A549 (cell line): ENCODE measurements around the gene PXYLP1. TPM values are rescaled to one million over a fixed set of nuclear protein-coding genes. Genes with fewer than 3 reads are reported as not detected.

ENCODE experiments used
- ATAC-seq, 2 experiments: fragments of 200-7000 bp in 1 of 2; fragments of >200 bp in 1 of 2; cut with Nextera tagmentation in 1 of 2; cut with Tn5 transposase in 1 of 2; 3 replicates each; pipeline versions ENCODE4 v1.8.0 to v1.9.1; 2018 to 2020; ENCODE audit warnings: mild to moderate bottlenecking in 1 of 2, moderate library complexity in 1 of 2
- CTCF ChIA-PET: fragments of 300-600 bp; sonication (Branson Sonifier 250); formaldehyde crosslinking; extraction: SDS; loops from one replicate; lab custom pipeline; 2021; ENCODE audit warnings: antibody characterized with exemption, inconsistent platforms; lab: Yijun Ruan, JAX
- POLR2A ChIA-PET: fragments of 350-600 bp; formaldehyde crosslinking; extraction: SDS; loops from one replicate; lab custom pipeline; 2021; ENCODE audit warnings: antibody characterized with exemption, inconsistent platforms; lab: Yijun Ruan, JAX
- DNase-seq, 2 experiments: peaks; one replicate each; pipeline versions ENCODE4 v3.0.0 to v3.0.0-alpha.2; 2011 to 2016; ENCODE audit warnings: low read depth in 1 of 2, low spot score in 1 of 2
- FAIRE-seq: peaks from 2 replicates; lab custom pipeline; 2011; peaks lifted over from hg19 to GRCh38; lab: Jason Lieb, UNC
- H3K27ac ChIP-seq, 2 experiments: fragments of >200 bp; sonication (Bioruptor Twin); formaldehyde crosslinking; 3 replicates each; pipeline ENCODE4 v1.5.1; 2016 to 2017
- H3K4me1 ChIP-seq: fragments of >200 bp; sonication (Bioruptor Twin); formaldehyde crosslinking; 3 replicates; pipeline ENCODE4 v1.6.1; 2016
- H3K4me2 ChIP-seq: fragments of >200 bp; sonication (Bioruptor Twin); formaldehyde crosslinking; 3 replicates; pipeline ENCODE4 v1.6.1; 2016
- H3K4me3 ChIP-seq: fragments of >200 bp; sonication (Bioruptor Twin); formaldehyde crosslinking; 3 replicates; pipeline ENCODE4 v1.5.1; 2016
- H3K9me3 ChIP-seq: fragments of >200 bp; sonication (Bioruptor Twin); formaldehyde crosslinking; 3 replicates; pipeline ENCODE4 v1.6.1; 2016
- BHLHE40 ChIP-seq: IDR thresholded peaks from 2 replicates; pipeline ENCODE4 v1.6.1; 2012; ENCODE audit warnings: low read depth, low read length, inconsistent platforms
- CEBPB ChIP-seq, 2 experiments: fragments of >200 bp in 1 of 2; sonication (Bioruptor Twin) in 1 of 2; formaldehyde crosslinking in 1 of 2; IDR thresholded peaks; 2 replicates each; pipeline ENCODE4 v1.6.1; 2012 to 2016
- CHD4 ChIP-seq: fragments of 200-600 bp; sonication (generic); IDR thresholded peaks from 2 replicates; pipeline ENCODE4 v1.6.1; 2016; ENCODE audit warnings: antibody characterized with exemption, mild to moderate bottlenecking, borderline replicate concordance
- E2F6 ChIP-seq: IDR thresholded peaks from 2 replicates; pipeline ENCODE4 v1.6.1; 2012; ENCODE audit warnings: low read depth, borderline replicate concordance
- EHF ChIP-seq: fragments of 250-450 bp; sonication (Bioruptor Pico); IDR thresholded peaks from 2 replicates; pipeline ENCODE4 v1.5.0; 2020; ENCODE audit warnings: mild to moderate bottlenecking
- ELK1 ChIP-seq: fragments of 150-350 bp; IDR thresholded peaks from 2 replicates; pipeline ENCODE4 v1.6.1; 2014; ENCODE audit warnings: low read depth, mild to moderate bottlenecking, low read length
- EP300 ChIP-seq, 2 experiments: fragments of >200 bp; sonication (Bioruptor Twin); formaldehyde crosslinking; IDR thresholded peaks; 2 replicates in 1 of 2; 3 replicates in 1 of 2; pipeline ENCODE4 v1.6.1; 2016 to 2017
- ESRRA ChIP-seq: fragments of 150-350 bp; IDR thresholded peaks from 2 replicates; pipeline ENCODE4 v1.6.1; 2014; ENCODE audit warnings: mild to moderate bottlenecking, low read length, borderline replicate concordance
- FOSB ChIP-seq: fragments of 250-450 bp; sonication (Bioruptor Pico); IDR thresholded peaks from 2 replicates; pipeline ENCODE4 v1.5.0; 2020; ENCODE audit warnings: mild to moderate bottlenecking, moderate library complexity
- FOSL2 ChIP-seq, 2 experiments: fragments of 450-650 bp in 1 of 2; fragments of >200 bp in 1 of 2; sonication (Bioruptor Twin) in 1 of 2; formaldehyde crosslinking; IDR thresholded peaks; 2 replicates each; pipeline versions ENCODE4 v1.5.0 to v1.6.1; 2016 to 2020; ENCODE audit warnings: mild to moderate bottlenecking in 1 of 2, moderate library complexity in 1 of 2
- FOXS1 ChIP-seq: fragments of 250-450 bp; sonication (Bioruptor Pico); IDR thresholded peaks from 2 replicates; pipeline ENCODE4 v1.5.0; 2020; ENCODE audit warnings: mild to moderate bottlenecking, moderate library complexity
- HEYL ChIP-seq: fragments of 250-450 bp; sonication (Bioruptor Pico); IDR thresholded peaks from 2 replicates; pipeline ENCODE4 v1.8.0; 2021; ENCODE audit warnings: mild to moderate bottlenecking, moderate library complexity
- HMGXB4 ChIP-seq: fragments of 250-450 bp; sonication (Bioruptor Pico); IDR thresholded peaks from 2 replicates; pipeline ENCODE4 v1.5.0; 2021; ENCODE audit warnings: mild to moderate bottlenecking, moderate library complexity, borderline replicate concordance
- HOXA7 ChIP-seq: fragments of 250-450 bp; sonication (Bioruptor Pico); IDR thresholded peaks from 2 replicates; pipeline ENCODE4 v1.5.0; 2020; ENCODE audit warnings: mild to moderate bottlenecking, moderate library complexity
- HOXB5 ChIP-seq: fragments of 250-450 bp; sonication (Bioruptor Pico); IDR thresholded peaks from 2 replicates; pipeline ENCODE4 v1.5.0; 2020; ENCODE audit warnings: mild to moderate bottlenecking, moderate library complexity
- JUN ChIP-seq, 2 experiments: fragments of >200 bp; sonication (Bioruptor Twin); formaldehyde crosslinking; IDR thresholded peaks; 2 replicates in 1 of 2; 3 replicates in 1 of 2; pipeline ENCODE4 v1.6.1; 2016 to 2017
- JUNB ChIP-seq: fragments of >200 bp; sonication (Bioruptor Twin); formaldehyde crosslinking; IDR thresholded peaks from 2 replicates; pipeline ENCODE4 v1.6.1; 2016
- KDM1A ChIP-seq: fragments of 200-600 bp; sonication (generic); IDR thresholded peaks from 2 replicates; pipeline ENCODE4 v1.6.1; 2016; ENCODE audit warnings: low read depth, mild to moderate bottlenecking
- KDM5A ChIP-seq: fragments of 200-600 bp; sonication (generic); IDR thresholded peaks from 2 replicates; pipeline ENCODE4 v1.6.1; 2016; ENCODE audit warnings: antibody characterized with exemption, mild to moderate bottlenecking
- MAX ChIP-seq: IDR thresholded peaks from 2 replicates; pipeline ENCODE4 v1.6.1; 2012
- MYC ChIP-seq: IDR thresholded peaks from 2 replicates; pipeline ENCODE4 v1.6.1; 2012; ENCODE audit warnings: mild to moderate bottlenecking, inconsistent platforms, low read length, improper control_type of control experiment, borderline replicate concordance
- NFE2L2 ChIP-seq: fragments of 150-350 bp; conservative IDR thresholded peaks from 2 replicates; pipeline ENCODE4 v1.6.1; 2014; ENCODE audit warnings: low read length
- NPAS2 ChIP-seq: fragments of 250-450 bp; sonication (Bioruptor Pico); IDR thresholded peaks from 2 replicates; pipeline ENCODE4 v1.8.0; 2022; ENCODE audit warnings: mild to moderate bottlenecking, moderate library complexity, borderline replicate concordance
- NR3C1 ChIP-seq: fragments of >200 bp; sonication (Bioruptor Twin); formaldehyde crosslinking; IDR thresholded peaks from 3 replicates; pipeline ENCODE4 v1.6.1; 2017
- POLR2A ChIP-seq: IDR thresholded peaks from 2 replicates; pipeline ENCODE4 v1.6.1; 2012; ENCODE audit warnings: mild to moderate bottlenecking, low read length
- RCOR1 ChIP-seq: fragments of 150-350 bp; IDR thresholded peaks from 2 replicates; pipeline ENCODE4 v1.6.1; 2014; ENCODE audit warnings: antibody characterized with exemption, low read length, low read depth
- REST ChIP-seq: fragments of 200-600 bp; sonication (generic); IDR thresholded peaks from 2 replicates; pipeline ENCODE4 v1.6.1; 2016; ENCODE audit warnings: antibody characterized with exemption, mild to moderate bottlenecking, moderate library complexity
- SREBF2 ChIP-seq: fragments of 450-650 bp; IDR thresholded peaks from 2 replicates; pipeline ENCODE4 v1.6.1; 2014; ENCODE audit warnings: mild to moderate bottlenecking, moderate library complexity
- TFCP2L1 ChIP-seq: fragments of 250-450 bp; sonication (Bioruptor Pico); IDR thresholded peaks from 2 replicates; pipeline ENCODE4 v1.5.0; 2021; ENCODE audit warnings: mild to moderate bottlenecking
- TP53 ChIP-seq: fragments of 250-450 bp; sonication (Bioruptor Pico); IDR thresholded peaks from 2 replicates; pipeline ENCODE4 v1.5.0; 2021; ENCODE audit warnings: mild to moderate bottlenecking, moderate library complexity
- ZC3H11A ChIP-seq: fragments of 450-650 bp; IDR thresholded peaks from 2 replicates; pipeline ENCODE4 v1.6.1; 2014; ENCODE audit warnings: antibody characterized with exemption, mild to moderate bottlenecking
- ZFP36 ChIP-seq: fragments of 450-650 bp; IDR thresholded peaks from 2 replicates; pipeline ENCODE4 v1.6.1; 2014; ENCODE audit warnings: borderline replicate concordance; ENCODE audit not compliant: partially characterized antibody
- WGBS: methylation state at CpG from one replicate; pipeline ENCODE4 v1.1.6; 2017; ENCODE audit errors: missing lambda C conversion rate; 5-methylcytosine and 5-hydroxymethylcytosine counted together
- polyA plus RNA-seq, 4 experiments: library from polyadenylated mRNA; depleted of rRNA in 3 of 4; stranded (reverse); fragments of >200 nt; fragmentation: RNase III in 1 of 4; extraction: RNeasy Plus Mini Kit Qiagen cat#74134 plus additional on column Dnase treatment in 1 of 4; gene quantifications; 2 replicates in 3 of 4; 3 replicates in 1 of 4; pipeline ENCODE4 v1.2.3, GENCODE V29; 2011 to 2017

Gene PXYLP1
- polyA plus RNA-seq, 2 of the 4 experiments (the other 2 are of a cell fraction) = 8.0 to 11.7 TPM

- TF ChIP-seq HOXB5 = no peak
Measured at GRCh38 chr3:141307351-141308059, 75.9 kb downstream of the PXYLP1 start (continued).

- 66% methylated on average over 13 of the region's 13 CpGs for WGBS
- Histone ChIP-seq H3K4me2 (no peak overlapping the region), H3K27ac (peak overlapping the region; percentile 44 to 65; a peak in 5 of 6 replicates), H3K9me3 (no peaks in the 10 kb centered on the region), H3K4me1 (peaks cover 30% of the 10 kb centered on the region), H3K4me3 (no peak overlapping the region)
- DNase-seq = peak; percentile 81 to 88
- peak in 1 of 2 experiments; percentile 47; a peak in 3 of 6 replicates for ATAC-seq
- FAIRE-seq = no peak
- ChIA-PET POLR2A (interaction anchor here (0.8 to 1.4 kb wide), 2 partner anchors 77 to 156 kb away, joined by 3 read pairs; partner anchors contain the start of gene PXYLP1), CTCF (interaction anchor here (0.7 to 17.8 kb wide), 15 partner anchors 21 to 309 kb away, joined by 3 to 354 read pairs (median 4); partner anchors contain the start of gene PXYLP1)
- TF ChIP-seq ZC3H11A (no peak), E2F6 (peak; percentile 95), ZFP36 (no peak), NPAS2 (CRISPR knock-in tag) (no peak), FOXS1 (CRISPR knock-in tag) (no peak), BHLHE40 (no peak), HMGXB4 (CRISPR knock-in tag) (no peak), FOSB (CRISPR knock-in tag) (no peak), MYC (no peak; the same call in 1 of the 2 replicates), CHD4 (no peak), EP300 (IDR thresholded peaks at IDR 0.05) (no peak), ELK1 (no peak), ESRRA (no peak), KDM5A (no peak), NR3C1 (no peak), CEBPB (IDR thresholded peaks at IDR 0.05) (no peak), EHF (CRISPR knock-in tag) (0 out of 2 replicates have a peak, but pooled peaks have one; percentile 42), POLR2A (no peak), TFCP2L1 (CRISPR knock-in tag) (no peak), HOXA7 (CRISPR knock-in tag) (no peak), FOSL2 (IDR thresholded peaks at IDR 0.05) (no peak), FOSL2 (CRISPR knock-in tag; IDR thresholded peaks at IDR 0.05) (no peak), JUNB (no peak), REST (no peak), HOXB5 (0 out of 2 replicates have a peak, but pooled peaks have one; percentile 32), TP53 (no peak), SREBF2 (no peak), MAX (peak; percentile 95), HEYL (CRISPR knock-in tag) (no peak), NFE2L2 (no peak), JUN (IDR thresholded peaks at IDR 0.05) (no peak), KDM1A (no peak), RCOR1 (no peak)
Measured at GRCh38 chr3:141308588-141309218, 77.1 kb downstream of the PXYLP1 start.
